Transverse colon (tissue), 4 donors: ENCODE measurements around the gene CCDC178.

Experiments
- CTCF ChIP-seq, 5 experiments: fragments of 200-600 bp in 3 of 5; fragments of 450-650 bp in 2 of 5; sonication (generic) in 3 of 5; IDR thresholded peaks; 1 replicate in 2 of 5; 2 replicates in 3 of 5; pipeline ENCODE4 v1.5.1; 2016 to 2017; ENCODE audit warnings: antibody characterized with exemption in 5 of 5, inconsistent platforms in 3 of 5, mild to moderate bottlenecking in 2 of 5, moderate library complexity in 1 of 5
- EP300 ChIP-seq: sonication (generic); formaldehyde crosslinking; IDR thresholded peaks from one replicate; pipeline ENCODE4 v1.6.1; 2017; ENCODE audit warnings: antibody characterized with exemption, low read depth
- POLR2A ChIP-seq: fragments of 450-650 bp; IDR thresholded peaks from one replicate; pipeline ENCODE4 v1.6.1; 2016; ENCODE audit warnings: antibody characterized with exemption, mild to moderate bottlenecking, moderate library complexity
- POLR2AphosphoS5 ChIP-seq, 3 donors: sonication (generic); formaldehyde crosslinking; IDR thresholded peaks; one replicate each; pipeline ENCODE4 v1.6.1; 2016; ENCODE audit warnings: antibody characterized with exemption in 3 of 3

GRCh38 chr18:33424266-33424946, 16.1 kb downstream of the CCDC178 start:
- TF ChIP-seq CTCF (IDR thresholded peaks at IDR 0.05) (no peak), POLR2A (no peak), EP300 (no peak), POLR2AphosphoS5 (IDR thresholded peaks at IDR 0.05) (no peak)
